ENCODE data around the gene MGAT4A.

The MGAT4A gene

DNA sequence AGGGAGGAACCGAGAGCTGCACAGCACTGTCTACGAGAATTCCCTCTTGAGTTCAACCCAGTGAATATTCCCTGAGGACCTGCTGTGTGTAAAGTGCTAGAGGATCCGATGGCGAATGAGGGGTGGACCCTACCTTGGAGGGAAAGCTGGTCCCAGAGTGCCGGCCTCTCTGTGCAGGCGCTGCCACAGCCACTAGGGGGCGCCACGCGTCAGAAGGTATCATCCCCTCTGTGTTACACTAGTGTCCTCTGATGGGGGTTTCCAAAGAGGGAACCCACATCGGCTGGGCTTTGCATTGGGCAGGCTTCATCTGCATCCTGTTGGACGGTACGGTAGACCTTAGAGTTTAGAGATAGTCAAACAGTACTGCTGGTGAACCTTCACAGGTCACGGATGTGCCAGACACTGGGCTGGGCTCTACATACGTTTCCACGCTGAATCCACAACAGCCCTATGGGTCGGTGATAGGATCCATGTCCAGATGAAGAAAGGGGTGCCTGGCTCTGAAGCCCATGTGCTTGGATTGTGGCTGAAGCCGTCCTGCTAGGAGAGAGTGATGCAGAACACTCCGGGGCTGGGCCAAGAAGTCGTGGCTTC, 161.6 kb downstream of the MGAT4A start:
- peak; percentile 13 to 36 for DNase-seq

All from AML-193 (cell line).